ENCODE data around the gene CTDSP2.

GRCh38 chr12:57834086-57834876 is 12.2 kb downstream of the CTDSP2 start:
- no peak for TF ChIP-seq CTCF (IDR thresholded peaks at IDR 0.05; ENCODE audit: insufficient read depth, low read length, poor library complexity, severe bottlenecking)
- no peak for TF ChIP-seq EZH2phosphoT487 (conservative IDR thresholded peaks at IDR 0.05; ENCODE audit: low read length)

All from SU-DHL-6 (cell line).